H1 (cell line): ENCODE data around the gene ANKRD9. TPM values are rescaled to one million over a fixed set of nuclear protein-coding genes. Genes with fewer than 3 reads are reported as not detected.

ENCODE experiments used
- CTCF ChIA-PET: fragments of 300-600 bp; sonication (Branson Sonifier 250); formaldehyde crosslinking; loops from one replicate; lab custom pipeline; 2021; ENCODE audit not compliant: partially characterized antibody; lab: Charles Lee
- POLR2A ChIA-PET: fragments of 300-600 bp; sonication (Branson Sonifier 250); formaldehyde crosslinking; loops from one replicate; lab custom pipeline; 2021; ENCODE audit warnings: inconsistent platforms; ENCODE audit not compliant: partially characterized antibody; lab: Charles Lee
- DNase-seq, 2 experiments: peaks; one replicate each; pipeline versions ENCODE4 v3.0.0 to v3.0.0-alpha.2; 2010 to 2022; ENCODE audit warnings: low spot score in 2 of 2, low read depth in 1 of 2, mixed read lengths in 1 of 2
- FAIRE-seq: peaks from 2 replicates; lab custom pipeline; 2011; peaks lifted over from hg19 to GRCh38; lab: Jason Lieb, UNC
- H2AFZ ChIP-seq: 2 replicates; pipeline ENCODE4 v1.8.1; 2012; ENCODE audit warnings: low read length, inconsistent platforms
- H2AK5ac ChIP-seq: 2 replicates; pipeline ENCODE4 v1.6.1; 2013; ENCODE audit warnings: low read depth, low read length
- H2BK120ac ChIP-seq: replicated peaks from 2 replicates; pipeline ENCODE3; 2013; ENCODE audit warnings: low read depth, low read length, inconsistent platforms
- H2BK12ac ChIP-seq: 2 replicates; pipeline ENCODE4 v1.6.1; 2013; ENCODE audit warnings: low read depth, low read length
- H2BK15ac ChIP-seq: 2 replicates; pipeline ENCODE4 v1.6.1; 2013; ENCODE audit warnings: low read length
- H2BK20ac ChIP-seq: 2 replicates; pipeline ENCODE4 v1.6.1; 2013; ENCODE audit warnings: low read length
- H2BK5ac ChIP-seq: 2 replicates; pipeline ENCODE4 v1.6.1; 2013; ENCODE audit warnings: low read depth, low read length
- H3K14ac ChIP-seq: 2 replicates; pipeline ENCODE4 v1.6.1; 2013; ENCODE audit warnings: inconsistent platforms; ENCODE audit not compliant: insufficient read length
- H3K18ac ChIP-seq: 2 replicates; pipeline ENCODE4 v1.6.1; 2013; ENCODE audit warnings: low read length; ENCODE audit errors: extremely low read depth
- H3K23ac ChIP-seq: 2 replicates; pipeline ENCODE4 v1.6.1; 2013; ENCODE audit warnings: inconsistent platforms; ENCODE audit not compliant: insufficient read length
- H3K23me2 ChIP-seq: 2 replicates; pipeline ENCODE4 v1.6.1; 2013; ENCODE audit warnings: low read depth, low read length
- H3K27ac ChIP-seq: 2 replicates; pipeline ENCODE4 v1.6.1; 2011; ENCODE audit warnings: low read depth, low read length, inconsistent platforms
- H3K27me3 ChIP-seq, 4 experiments: replicated peaks in 1 of 4; 1 replicate in 1 of 4; 2 replicates in 3 of 4; pipeline versions ENCODE4 v1.6.1 to v1.8.1; 2011 to 2013; ENCODE audit warnings: low read length in 3 of 4, mild to moderate bottlenecking in 3 of 4, inconsistent platforms in 2 of 4, mixed read lengths in 2 of 4, moderate library complexity in 1 of 4; ENCODE audit not compliant: control insufficient read depth in 3 of 4, insufficient read depth in 3 of 4; ENCODE audit errors: extremely low read depth in 1 of 4
- H3K36me3 ChIP-seq, 4 experiments: 2 replicates each; pipeline versions ENCODE4 v1.6.1 to v1.8.1; 2011 to 2013; ENCODE audit warnings: mild to moderate bottlenecking in 4 of 4, low read length in 3 of 4, moderate library complexity in 2 of 4, control low read depth in 1 of 4, inconsistent platforms in 1 of 4; ENCODE audit not compliant: insufficient read depth in 4 of 4, control insufficient read depth in 2 of 4
- H3K4ac ChIP-seq: replicated peaks from 2 replicates; pipeline ENCODE3; 2013; ENCODE audit warnings: low read length, low read depth, mixed read lengths, inconsistent platforms; ENCODE audit not compliant: insufficient read length
- H3K4me1 ChIP-seq, 4 experiments: replicated peaks in 1 of 4; 1 replicate in 1 of 4; 2 replicates in 3 of 4; pipeline versions ENCODE4 v1.6.1 to v1.8.1; 2011 to 2013; ENCODE audit warnings: low read length in 3 of 4, inconsistent platforms in 2 of 4, mixed read lengths in 1 of 4; ENCODE audit not compliant: insufficient read depth in 4 of 4, control insufficient read depth in 3 of 4
- H3K4me2 ChIP-seq, 2 experiments: 2 replicates each; pipeline versions ENCODE4 v1.6.1 to v1.8.1; 2011 to 2013; ENCODE audit warnings: low read depth in 2 of 2, low read length in 2 of 2, control low read depth in 1 of 2, inconsistent platforms in 1 of 2, mild to moderate bottlenecking in 1 of 2; ENCODE audit not compliant: insufficient read depth in 1 of 2
- H3K4me3 ChIP-seq, 4 experiments: fragments of 200-600, 300-600 bp in 1 of 4; sonication (generic), shearing (Covaris generic), sonication (Bioruptor Twin) in 1 of 4; 2 replicates each; pipeline versions ENCODE4 v1.5.1 to v1.8.1; 2011 to 2016; ENCODE audit warnings: low read length in 4 of 4, low read depth in 3 of 4, control low read depth in 2 of 4, inconsistent platforms in 2 of 4, mild to moderate bottlenecking in 2 of 4, mixed read lengths in 1 of 4, moderate library complexity in 1 of 4; ENCODE audit not compliant: insufficient read depth in 2 of 4; ENCODE audit errors: extremely low read depth in 1 of 4
- H3K56ac ChIP-seq: replicated peaks from 2 replicates; pipeline ENCODE3; 2013; ENCODE audit warnings: low read depth, mild to moderate bottlenecking, mixed read lengths, low read length, inconsistent platforms; ENCODE audit not compliant: insufficient read length
- H3K79me1 ChIP-seq: 2 replicates; pipeline ENCODE4 v1.6.1; 2013; ENCODE audit warnings: low read depth, low read length, control low read depth
- H3K79me2 ChIP-seq, 2 experiments: 2 replicates each; pipeline versions ENCODE4 v1.6.1 to v1.8.1; 2012 to 2013; ENCODE audit warnings: low read length in 2 of 2, mild to moderate bottlenecking in 2 of 2, inconsistent platforms in 1 of 2; ENCODE audit not compliant: insufficient read depth in 2 of 2, control insufficient read depth in 1 of 2
- H3K9ac ChIP-seq, 4 experiments: replicated peaks in 1 of 4; 1 replicate in 1 of 4; 2 replicates in 3 of 4; pipeline versions ENCODE4 v1.6.1 to v1.8.1; 2011 to 2013; ENCODE audit warnings: low read depth in 3 of 4, low read length in 3 of 4, control low read depth in 2 of 4, mild to moderate bottlenecking in 2 of 4, moderate library complexity in 2 of 4, inconsistent platforms in 1 of 4; ENCODE audit errors: extremely low read depth in 1 of 4
- H3K9me3 ChIP-seq, 2 experiments: 2 replicates each; pipeline versions ENCODE4 v1.6.1 to v1.8.1; 2012 to 2013; ENCODE audit warnings: mild to moderate bottlenecking in 2 of 2, moderate library complexity in 2 of 2, control low read depth in 1 of 2, inconsistent platforms in 1 of 2, low read depth in 1 of 2, low read length in 1 of 2, mixed read lengths in 1 of 2; ENCODE audit not compliant: insufficient read depth in 2 of 2
- H4K20me1 ChIP-seq, 2 experiments: replicated peaks in 1 of 2; 2 replicates each; pipeline versions ENCODE3 to v1.8.1; 2011 to 2013; ENCODE audit warnings: inconsistent platforms in 2 of 2, low read length in 2 of 2, mild to moderate bottlenecking in 1 of 2; ENCODE audit not compliant: insufficient read depth in 2 of 2, control insufficient read depth in 1 of 2
- H4K5ac ChIP-seq: 2 replicates; pipeline ENCODE4 v1.6.1; 2013; ENCODE audit warnings: low read length, low read depth, mixed read lengths, inconsistent platforms; ENCODE audit not compliant: insufficient read length
- H4K8ac ChIP-seq: 2 replicates; pipeline ENCODE4 v1.8.0; 2013; ENCODE audit warnings: mild to moderate bottlenecking, moderate library complexity, low read length, inconsistent platforms; ENCODE audit not compliant: insufficient read depth; ENCODE audit errors: extremely low read depth
- H4K91ac ChIP-seq: replicated peaks from 2 replicates; pipeline ENCODE3; 2013; ENCODE audit warnings: low read length, mixed read lengths, inconsistent platforms; ENCODE audit not compliant: insufficient read length
- CEBPB ChIP-seq: IDR thresholded peaks from 2 replicates; pipeline ENCODE4 v1.6.1; 2012; ENCODE audit warnings: low read depth, low read length
- CTBP2 ChIP-seq: IDR thresholded peaks from 2 replicates; pipeline ENCODE4 v1.7.0; 2011; ENCODE audit warnings: borderline replicate concordance, mild to moderate bottlenecking, moderate library complexity, mixed read lengths, low read length; ENCODE audit not compliant: insufficient read depth, insufficient read length
- CTCF ChIP-seq, 3 experiments: IDR thresholded peaks; 1 replicate in 2 of 3; 2 replicates in 1 of 3; pipeline versions ENCODE4 v1.5.1 to v1.6.1; 2011; ENCODE audit warnings: low read length in 3 of 3, mild to moderate bottlenecking in 3 of 3, inconsistent platforms in 2 of 3, low read depth in 1 of 3, moderate library complexity in 1 of 3; ENCODE audit not compliant: insufficient read depth in 1 of 3; ENCODE audit errors: control extremely low read depth in 1 of 3
- EP300 ChIP-seq, 2 experiments: IDR thresholded peaks; 1 replicate in 1 of 2; 2 replicates in 1 of 2; pipeline ENCODE4 v1.6.1; 2011 to 2012; ENCODE audit warnings: low read depth in 2 of 2, low read length in 2 of 2, mild to moderate bottlenecking in 2 of 2, borderline replicate concordance in 1 of 2, inconsistent platforms in 1 of 2, moderate library complexity in 1 of 2
- EZH2 ChIP-seq: fragments of 200-600 bp; sonication (generic); IDR thresholded peaks from 2 replicates; pipeline ENCODE4 v1.7.1; 2012; ENCODE audit warnings: low read depth, mild to moderate bottlenecking, moderate library complexity, low read length, inconsistent platforms; ENCODE audit not compliant: severe bottlenecking
- GABPA ChIP-seq: IDR thresholded peaks from 2 replicates; pipeline ENCODE4 v1.6.1; 2011; ENCODE audit warnings: mild to moderate bottlenecking, low read length, moderate library complexity, borderline replicate concordance; ENCODE audit not compliant: insufficient read depth
- MAFK ChIP-seq: IDR thresholded peaks from 2 replicates; pipeline ENCODE4 v1.6.1; 2012; ENCODE audit warnings: low read depth, mild to moderate bottlenecking, improper control_type of control experiment, low read length
- TAF1 ChIP-seq: IDR thresholded peaks from 2 replicates; pipeline ENCODE4 v1.6.1; 2011; ENCODE audit warnings: mild to moderate bottlenecking, low read depth, low read length
- TEAD4 ChIP-seq: IDR thresholded peaks from 2 replicates; pipeline ENCODE4 v1.6.1; 2012; ENCODE audit warnings: low read depth, low read length, inconsistent platforms, mixed read lengths
- WGBS, 2 experiments: shearing (Covaris generic) in 1 of 2; methylation state at CpG; one replicate each; pipeline versions ENCODE4 v1.1.6 to v1.1.7; 2013 to 2015; ENCODE audit warnings: low lambda C conversion rate in 2 of 2, mixed read lengths in 2 of 2, inconsistent platforms in 1 of 2, low coverage in 1 of 2, missing lambda C conversion rate in 1 of 2; ENCODE audit not compliant: insufficient replicate concordance in 2 of 2, insufficient coverage in 1 of 2, insufficient read length in 1 of 2; ENCODE audit errors: extremely low coverage in 1 of 2, missing lambda C conversion rate in 1 of 2; 5-methylcytosine and 5-hydroxymethylcytosine counted together
- polyA plus RNA-seq, 7 experiments: library from polyadenylated mRNA; depleted of rRNA in 3 of 7; stranded (reverse) in 5 of 7; unstranded in 2 of 7; fragments of >200 nt in 5 of 7; fragments of 200-250 nt in 2 of 7; gene quantifications; 1 replicate in 5 of 7; 2 replicates in 1 of 7; 4 replicates in 1 of 7; pipeline versions ENCODE4 v1.2.1 to v1.2.3, GENCODE V29; 2011 to 2013; ENCODE audit warnings: missing spikeins in 2 of 7, mixed read lengths in 2 of 7
- total RNA-seq: library from RNA; stranded (reverse); fragmentation: NEBNext Ultra II Directional; extraction: Animal tissue kit (Norgen Biotek cat#: 25700); gene quantifications from 2 replicates; pipeline ENCODE4 v1.2.1, GENCODE V29; 2021

Gene ANKRD9
- total and polyA plus RNA-seq, 2 of the 8 experiments (the other 6 are each of a cell fraction or from before 2014, with no cell fraction given), result 37.0 to 41.8 TPM

GRCh38 chr14:102513899-102514772, 4.6 kb upstream of the ANKRD9 start:
- H4K5ac ChIP-seq, result no peak overlapping the region
- H4K8ac ChIP-seq, result no peak overlapping the region
- no peak for DNase-seq
- no peak for FAIRE-seq
- WGBS, 2 experiments, result 86% methylated on average over 19 of the region's 21 CpGs; no CpG with 5 or more reads in 1 of the 2 experiments
- no peak overlapping the region for H3K4me3 ChIP-seq
- no peak overlapping the region for H2BK15ac ChIP-seq
- no peaks in the 10 kb centered on the region for H4K20me1 ChIP-seq
- no peak overlapping the region for H3K4me2 ChIP-seq
- H3K56ac ChIP-seq, result no peak overlapping the region
- H3K79me2 ChIP-seq, result no peaks in the 10 kb centered on the region
- H3K18ac ChIP-seq, result no peak overlapping the region
- no peak overlapping the region for H4K91ac ChIP-seq
- H3K9me3 ChIP-seq, result no peaks in the 10 kb centered on the region
- H2BK5ac ChIP-seq, result no peak overlapping the region
- H3K27me3 ChIP-seq, result peaks cover 0 to 4% (median 1%) of the 10 kb centered on the region in 4 experiments; a peak in 2 of 7 replicates
- ChIA-PET CTCF (interaction anchor here (0.6 to 2.4 kb wide), 6 partner anchors 14 to 274 kb away, joined by 3 to 25 read pairs (median 6); no protein-coding TSS in a partner anchor), POLR2A (no interaction called here)
- no peak overlapping the region for H2BK12ac ChIP-seq
- H3K14ac ChIP-seq, result no peak overlapping the region
- H3K4ac ChIP-seq, result no peak overlapping the region
- no peaks in the 10 kb centered on the region for H3K36me3 ChIP-seq
- no peak overlapping the region for H2BK20ac ChIP-seq
- no peak overlapping the region for H2BK120ac ChIP-seq
- no peak overlapping the region for H3K27ac ChIP-seq
- H3K79me1 ChIP-seq, result no peaks in the 10 kb centered on the region
- H3K4me1 ChIP-seq, result peaks cover 0 to 14% (median 8%) of the 10 kb centered on the region in 4 experiments; a peak in 5 of 7 replicates
- no peak overlapping the region for H2AFZ ChIP-seq
- H3K23ac ChIP-seq, result no peak overlapping the region
- H2AK5ac ChIP-seq, result no peak overlapping the region
- no peak overlapping the region for H3K9ac ChIP-seq
- peaks cover 10% of the 10 kb centered on the region for H3K23me2 ChIP-seq
- TF ChIP-seq MAFK (no peak), EP300 (IDR thresholded peaks at IDR 0.05; ENCODE audit: borderline replicate concordance in 1 of 2, low read depth in 2 of 2, low read length in 2 of 2) (no peak), EZH2 (no peak), CTCF (IDR thresholded peaks at IDR 0.05; ENCODE audit: control extremely low read depth in 1 of 3, insufficient read depth in 1 of 3, low read depth in 1 of 3, low read length in 3 of 3) (no peak), TAF1 (no peak), TEAD4 (no peak), GABPA (no peak), CTBP2 (no peak), CEBPB (no peak)
